ENCODE data around the gene CX3CR1. TPM values are rescaled to one million over a fixed set of nuclear protein-coding genes. Genes with fewer than 3 reads are reported as not detected.
A peak's percentile ranks its signal among the peaks of the same experiment; 100 is the strongest.

The CX3CR1 gene
- total RNA-seq, 4 donors from 2014 or later, result 0.19 to 0.63 TPM; not detected in 2

DNA sequence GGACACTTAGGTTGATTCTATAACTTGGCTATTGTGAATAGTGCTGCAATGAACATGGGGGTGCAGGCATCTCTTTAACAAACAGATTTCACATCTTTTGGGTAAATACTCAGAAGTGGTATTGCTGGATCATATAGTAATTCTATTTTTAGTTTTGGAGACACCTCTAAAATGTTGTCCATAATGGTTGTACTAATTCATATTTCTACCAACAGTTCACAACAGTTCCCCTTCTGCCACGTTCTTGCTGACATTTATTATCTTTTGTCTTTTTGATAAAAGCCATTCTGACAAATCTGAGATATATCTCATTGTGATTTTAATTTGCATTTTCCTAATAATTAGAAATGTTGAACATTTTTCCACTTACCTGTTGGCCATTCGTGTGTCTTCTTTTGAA lies 19.5 kb downstream of the CX3CR1 start:
- TF ChIP-seq, protein P1, sequence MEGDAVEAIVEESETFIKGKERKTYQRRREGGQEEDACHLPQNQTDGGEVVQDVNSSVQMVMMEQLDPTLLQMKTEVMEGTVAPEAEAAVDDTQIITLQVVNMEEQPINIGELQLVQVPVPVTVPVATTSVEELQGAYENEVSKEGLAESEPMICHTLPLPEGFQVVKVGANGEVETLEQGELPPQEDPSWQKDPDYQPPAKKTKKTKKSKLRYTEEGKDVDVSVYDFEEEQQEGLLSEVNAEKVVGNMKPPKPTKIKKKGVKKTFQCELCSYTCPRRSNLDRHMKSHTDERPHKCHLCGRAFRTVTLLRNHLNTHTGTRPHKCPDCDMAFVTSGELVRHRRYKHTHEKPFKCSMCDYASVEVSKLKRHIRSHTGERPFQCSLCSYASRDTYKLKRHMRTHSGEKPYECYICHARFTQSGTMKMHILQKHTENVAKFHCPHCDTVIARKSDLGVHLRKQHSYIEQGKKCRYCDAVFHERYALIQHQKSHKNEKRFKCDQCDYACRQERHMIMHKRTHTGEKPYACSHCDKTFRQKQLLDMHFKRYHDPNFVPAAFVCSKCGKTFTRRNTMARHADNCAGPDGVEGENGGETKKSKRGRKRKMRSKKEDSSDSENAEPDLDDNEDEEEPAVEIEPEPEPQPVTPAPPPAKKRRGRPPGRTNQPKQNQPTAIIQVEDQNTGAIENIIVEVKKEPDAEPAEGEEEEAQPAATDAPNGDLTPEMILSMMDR (IDR thresholded peaks at IDR 0.05), result no peak
- DNase-seq (ENCODE audit: low spot score) (no peak), ATAC-seq (ENCODE audit: low FRiP score) (no peak)

DNA sequence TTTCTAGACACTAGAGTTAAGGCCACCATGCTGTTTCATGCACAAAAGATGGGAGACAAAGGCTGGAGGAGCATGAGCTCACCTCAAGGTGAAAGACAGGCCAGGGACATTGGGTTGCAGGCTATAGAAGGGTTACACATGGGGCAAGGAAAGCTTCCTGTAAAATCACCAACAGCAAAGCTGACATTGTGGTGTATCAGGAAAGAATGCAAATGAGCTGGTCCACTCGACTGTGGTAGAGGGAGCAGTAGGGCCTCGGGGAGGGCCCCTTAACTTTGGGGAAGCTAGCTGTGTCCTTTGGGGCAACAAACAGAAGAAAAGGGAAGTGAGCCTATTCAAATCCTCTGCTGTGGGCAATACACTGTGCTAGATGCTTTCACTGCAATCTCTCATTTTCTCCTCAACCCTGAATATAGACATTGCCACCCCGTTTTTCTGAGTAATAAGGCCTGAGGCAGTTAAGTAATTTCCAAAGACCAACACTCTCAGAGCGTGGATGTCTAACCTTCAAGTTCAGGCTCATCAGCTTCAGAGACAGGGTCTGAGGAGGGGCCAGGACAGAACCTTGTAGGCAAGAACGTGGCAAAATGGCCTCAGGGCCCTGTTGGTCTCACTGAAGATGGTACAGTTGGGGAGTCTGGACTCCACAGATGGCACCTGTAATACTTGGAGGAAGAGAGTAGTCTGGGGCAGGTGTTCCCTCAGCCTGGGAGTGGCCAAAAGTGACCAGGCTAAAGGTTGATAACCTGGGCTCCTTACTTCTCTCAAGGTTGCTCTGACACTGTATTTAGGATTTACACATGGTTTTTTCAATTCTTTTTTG lies 24.1 kb downstream of the CX3CR1 start:
- DNase-seq (ENCODE audit: low spot score) (no peak), ATAC-seq (ENCODE audit: low FRiP score) (no peak)
- TF ChIP-seq, protein P1 (IDR thresholded peaks at IDR 0.05), result no peak

DNA sequence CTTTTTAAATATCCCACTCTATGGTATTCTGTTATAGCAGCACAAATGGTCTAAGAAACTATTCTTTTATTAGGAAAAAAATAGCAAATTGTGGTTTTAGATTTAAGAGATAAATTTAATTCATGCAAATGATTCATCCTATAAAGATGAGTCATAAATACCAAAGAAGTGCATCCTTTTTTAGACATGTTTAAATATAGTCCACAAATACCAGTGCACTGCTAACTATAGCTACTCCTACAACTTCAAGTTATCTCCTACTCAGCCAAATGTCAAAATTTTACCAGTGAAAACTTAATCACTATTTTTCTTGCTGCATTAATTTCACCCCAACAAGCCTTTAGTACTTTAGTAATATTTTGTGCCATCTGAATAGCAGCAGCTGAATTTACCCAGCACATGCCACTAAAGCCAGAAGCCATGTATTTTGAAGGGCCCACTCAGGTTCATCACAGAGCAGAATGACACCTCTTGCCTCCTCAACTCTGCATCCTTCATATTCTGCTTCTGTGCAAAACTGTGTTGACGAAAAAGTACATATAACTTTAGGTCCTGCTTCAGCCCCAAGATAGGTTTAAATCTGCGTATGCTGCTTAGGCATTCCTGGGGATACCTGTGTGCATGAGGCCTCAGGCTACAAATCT lies 24.9 kb downstream of the CX3CR1 start:
- ATAC-seq (ENCODE audit: low FRiP score), result no peak
- TF ChIP-seq, protein P1 (IDR thresholded peaks at IDR 0.05), result no peak
- no peak for DNase-seq (ENCODE audit: low spot score)

DNA sequence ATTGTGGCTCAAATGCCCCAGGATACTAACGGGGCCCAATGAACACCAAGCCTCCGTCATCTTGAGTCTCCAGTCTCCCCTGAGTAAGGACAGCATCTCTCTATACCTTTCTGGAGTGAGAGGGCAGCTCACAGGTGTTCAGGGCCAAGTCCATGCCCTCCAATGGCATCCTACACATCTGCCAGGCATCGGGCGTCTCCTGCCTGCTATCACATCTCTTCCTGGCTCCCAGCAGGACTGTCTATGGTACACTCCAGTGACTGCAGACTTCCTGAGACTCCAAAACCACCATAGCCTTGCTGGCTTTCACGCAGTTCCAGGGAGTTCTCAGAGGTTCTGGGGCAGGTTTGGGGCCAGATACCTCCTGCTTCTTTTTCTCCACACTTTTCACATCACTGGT lies 28.3 kb downstream of the CX3CR1 start:
- ATAC-seq (ENCODE audit: low FRiP score), result no peak

DNA sequence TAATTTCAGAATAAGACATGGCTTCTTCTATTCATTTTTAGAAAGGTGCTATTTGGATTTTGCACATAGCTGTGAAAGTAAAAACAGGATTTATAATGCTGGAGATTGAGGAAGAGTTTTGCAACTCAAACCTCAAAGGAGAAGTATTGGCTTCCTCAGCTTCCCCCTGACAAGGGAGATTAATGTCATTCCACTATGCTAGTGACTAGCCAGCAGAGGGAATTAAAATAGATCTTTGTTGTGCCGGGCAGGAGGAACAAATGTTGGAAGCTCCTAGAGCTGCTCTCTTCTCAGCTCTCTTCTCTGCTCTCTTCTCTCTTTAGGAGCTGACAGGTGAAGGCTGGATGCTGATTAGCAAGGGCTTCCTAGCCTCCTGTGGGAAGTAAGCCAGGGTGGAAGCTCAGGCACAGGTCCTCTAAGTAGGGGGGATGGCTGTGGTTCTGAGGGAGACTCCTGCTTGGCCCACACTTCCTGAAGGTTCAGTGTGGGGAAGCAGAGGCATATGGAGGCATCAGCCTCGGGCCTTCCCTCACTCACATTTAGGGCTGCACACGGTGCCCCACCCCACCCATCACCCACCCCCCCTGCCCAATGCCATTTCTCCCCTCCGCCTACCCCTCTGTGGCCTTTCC lies 29.6 kb downstream of the CX3CR1 start:
- ATAC-seq (ENCODE audit: low FRiP score) (peak; percentile 32), DNase-seq (ENCODE audit: low spot score) (no peak)
- TF ChIP-seq, protein P1 (IDR thresholded peaks at IDR 0.05), result no peak

More for the DNA sequence above, 28.3 kb downstream of the CX3CR1 start:
- no peak for DNase-seq (ENCODE audit: low spot score)
- TF ChIP-seq, protein P1 (IDR thresholded peaks at IDR 0.05), result no peak

DNA sequence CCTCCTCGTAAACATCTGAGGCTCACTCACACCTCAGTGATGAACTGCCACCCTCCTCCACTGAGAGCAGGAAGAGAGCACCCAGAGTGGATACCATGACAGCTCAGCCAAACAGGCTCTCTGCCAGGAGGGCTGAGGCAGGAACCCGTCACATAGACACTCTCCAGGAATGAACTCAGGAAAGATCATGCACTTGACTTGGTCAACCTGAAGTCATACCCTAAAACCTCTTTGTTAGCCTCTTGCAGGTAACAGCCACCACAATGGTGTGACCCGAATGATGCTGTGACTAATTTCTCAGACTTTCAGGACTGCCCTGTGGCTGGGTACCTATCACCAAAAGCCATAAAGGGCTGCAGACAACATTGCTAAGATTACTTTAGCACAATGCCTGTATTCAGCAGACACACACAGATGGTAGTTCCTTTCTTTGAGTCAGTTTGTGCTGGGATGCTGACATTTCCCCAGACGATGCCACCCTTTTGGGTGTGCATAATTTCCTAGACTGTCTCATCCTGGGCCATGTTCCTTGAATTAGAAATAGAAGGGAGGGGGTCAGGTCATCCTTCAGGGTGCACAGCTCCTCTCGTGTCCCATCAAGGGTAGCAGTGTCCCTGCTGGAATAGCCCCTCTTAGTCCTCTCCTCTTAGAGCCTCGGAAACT lies 30.3 kb downstream of the CX3CR1 start:
- ATAC-seq (ENCODE audit: low FRiP score) (peak; percentile 60), DNase-seq (ENCODE audit: low spot score) (no peak)
- TF ChIP-seq, protein P1 (IDR thresholded peaks at IDR 0.05), result no peak
